GM12878 (cell line): ENCODE results near the gene MALT1. TPM values are rescaled to one million over a fixed set of nuclear protein-coding genes. Genes with fewer than 3 reads are reported as not detected.

ENCODE experiments used
- ATAC-seq: fragments of 200-7000 bp; cut with Tn5 transposase; 3 replicates; pipeline ENCODE4 v1.9.1; 2020; ENCODE audit warnings: mild to moderate bottlenecking, moderate library complexity
- BruUV-seq: library from RNA; stranded (reverse); fragments of 400-500 nt; replicated peaks from 2 replicates; lab custom pipeline; 2021; lab: Mats Ljungman, UMichigan
- CTCF ChIA-PET: fragments of 300-600 bp; sonication (Branson Sonifier 250); formaldehyde crosslinking; extraction: SDS; loops from one replicate; lab custom pipeline; 2021; ENCODE audit warnings: inconsistent platforms; lab: Yijun Ruan, JAX
- POLR2A ChIA-PET: fragments of 350-600 bp; formaldehyde crosslinking; extraction: SDS; loops from one replicate; lab custom pipeline; 2021; ENCODE audit warnings: inconsistent platforms; lab: Charles Lee
- RAD21 ChIA-PET: fragments of 300-600 bp; sonication (Branson Sonifier 250); formaldehyde crosslinking; loops from one replicate; lab custom pipeline; 2023; ENCODE audit warnings: antibody characterized with exemption; ENCODE audit not compliant: unreplicated experiment; lab: Charles Lee
- SMC1A ChIA-PET: fragments of 300-600 bp; sonication (Branson Sonifier 250); formaldehyde crosslinking; loops from one replicate; lab custom pipeline; 2023; ENCODE audit not compliant: unreplicated experiment, uncharacterized antibody; lab: Charles Lee
- DNase-seq: peaks from one replicate; pipeline ENCODE4 v3.0.0-alpha.2; 2011; ENCODE audit warnings: low read depth, low spot score
- FAIRE-seq: peaks from 3 replicates; lab custom pipeline; 2011; peaks lifted over from hg19 to GRCh38; lab: Jason Lieb, UNC
- H2AFZ ChIP-seq: 2 replicates; pipeline ENCODE4 v1.6.0; 2011; ENCODE audit warnings: low read depth, low read length, control low read depth; ENCODE audit not compliant: control insufficient read depth
- H3K27ac ChIP-seq: 2 replicates; pipeline ENCODE4 v1.5.1; 2011; ENCODE audit warnings: control low read depth; ENCODE audit not compliant: control insufficient read depth, insufficient read depth
- H3K27me3 ChIP-seq, 2 experiments: replicated peaks in 1 of 2; 2 replicates each; pipeline versions ENCODE4 v1.6.0 to v1.6.1; 2011; ENCODE audit warnings: low read length in 1 of 2; ENCODE audit not compliant: control insufficient read depth in 2 of 2, insufficient read depth in 2 of 2
- H3K36me3 ChIP-seq, 2 experiments: 2 replicates each; pipeline ENCODE4 v1.5.1; 2011; ENCODE audit warnings: low read length in 1 of 2; ENCODE audit not compliant: control insufficient read depth in 2 of 2, insufficient read depth in 2 of 2
- H3K4me1 ChIP-seq: 2 replicates; pipeline ENCODE4 v1.6.1; 2011; ENCODE audit warnings: mild to moderate bottlenecking, low read length, moderate library complexity, mixed read lengths; ENCODE audit not compliant: control insufficient read depth, insufficient read depth
- H3K4me2 ChIP-seq: 2 replicates; pipeline ENCODE4 v1.6.0; 2011; ENCODE audit warnings: control low read depth; ENCODE audit not compliant: control insufficient read depth, insufficient read depth
- H3K4me3 ChIP-seq: fragments of 200-600 bp; sonication (generic); 2 replicates; pipeline ENCODE4 v1.5.1; 2016
- H3K79me2 ChIP-seq: 2 replicates; pipeline ENCODE4 v1.6.0; 2011; ENCODE audit warnings: low read length; ENCODE audit not compliant: control insufficient read depth, insufficient read depth
- H3K9ac ChIP-seq: 2 replicates; pipeline ENCODE4 v1.8.0; 2011; ENCODE audit warnings: low read length, control low read depth, mixed read lengths; ENCODE audit not compliant: control insufficient read depth, insufficient read depth
- H3K9me3 ChIP-seq: replicated peaks from 3 replicates; pipeline ENCODE4 v1.5.1; 2011; ENCODE audit warnings: mild to moderate bottlenecking, low read length; ENCODE audit not compliant: control insufficient read depth, insufficient read depth
- H4K20me1 ChIP-seq: 2 replicates; pipeline ENCODE4 v1.6.0; 2011; ENCODE audit not compliant: control insufficient read depth, insufficient read depth
- BACH1 ChIP-seq: fragments of 450-650 bp; IDR thresholded peaks from 2 replicates; pipeline ENCODE4 v1.6.1; 2017; ENCODE audit warnings: mild to moderate bottlenecking, borderline replicate concordance
- CBX3 ChIP-seq: fragments of 200-600 bp; sonication (generic); IDR thresholded peaks from 2 replicates; pipeline ENCODE4 v1.6.1; 2016; ENCODE audit warnings: low read depth, borderline replicate concordance
- CBX5 ChIP-seq: sonication (generic); IDR thresholded peaks from 2 replicates; pipeline ENCODE4 v1.6.1; 2016; ENCODE audit warnings: low read depth, moderate library complexity, mild to moderate bottlenecking, inconsistent platforms
- CEBPB ChIP-seq, 2 experiments: fragments of 150-350 bp in 1 of 2; IDR thresholded peaks; 2 replicates each; pipeline ENCODE4 v1.6.1; 2012 to 2014; ENCODE audit warnings: low read depth in 2 of 2, low read length in 2 of 2, borderline replicate concordance in 1 of 2, inconsistent platforms in 1 of 2
- ETV6 ChIP-seq, 2 experiments: fragments of 450-650 bp in 1 of 2; IDR thresholded peaks in 1 of 2; conservative IDR thresholded peaks in 1 of 2; 2 replicates each; pipeline ENCODE4 v1.6.1; 2014; ENCODE audit warnings: antibody characterized with exemption in 1 of 2, borderline replicate concordance in 1 of 2, low read depth in 1 of 2, mild to moderate bottlenecking in 1 of 2, moderate library complexity in 1 of 2
- HCFC1 ChIP-seq: fragments of 150-350 bp; IDR thresholded peaks from 2 replicates; pipeline ENCODE4 v1.6.1; 2014; ENCODE audit warnings: low read length
- MTA3 ChIP-seq: IDR thresholded peaks from 2 replicates; pipeline ENCODE4 v1.6.1; 2012; ENCODE audit warnings: low read length, inconsistent platforms, borderline replicate concordance
- NFYB ChIP-seq: IDR thresholded peaks from 2 replicates; pipeline ENCODE4 v1.6.1; 2011; ENCODE audit warnings: low read depth, mild to moderate bottlenecking, low read length, improper control_type of control experiment, moderate library complexity; ENCODE audit not compliant: insufficient read depth
- RCOR1 ChIP-seq: conservative IDR thresholded peaks from 2 replicates; pipeline ENCODE4 v1.6.1; 2012; ENCODE audit warnings: low read depth, low read length, improper control_type of control experiment
- TAF1 ChIP-seq: IDR thresholded peaks from 2 replicates; pipeline ENCODE4 v1.6.1; 2011; ENCODE audit warnings: mild to moderate bottlenecking, low read depth, low read length, borderline replicate concordance
- WRNIP1 ChIP-seq: IDR thresholded peaks from 2 replicates; pipeline ENCODE4 v1.6.1; 2011; ENCODE audit warnings: low read depth, low read length, improper control_type of control experiment, borderline replicate concordance
- WGBS: methylation state at CpG from one replicate; pipeline ENCODE4 v1.1.6; 2016; ENCODE audit warnings: low lambda C conversion rate; ENCODE audit not compliant: insufficient replicate concordance, insufficient coverage; ENCODE audit errors: missing lambda C conversion rate; 5-methylcytosine and 5-hydroxymethylcytosine counted together
- in situ Hi-C: fragments of 300-500 bp; cut with MboI; formaldehyde crosslinking; loops from 9 replicates; pipeline ENCODE4 v1.14.3; 2018; ENCODE audit warnings: mixed read lengths
- intact Hi-C: fragments of 100-400 bp; cut with micrococcal nuclease; formaldehyde crosslinking; loops from one replicate; pipeline ENCODE4 v1.14.2; 2022; ENCODE audit not compliant: unreplicated experiment
- polyA plus RNA-seq, 11 experiments: library from polyadenylated mRNA; depleted of rRNA in 4 of 11; unstranded in 6 of 11; stranded (reverse) in 5 of 11; fragments of >200 nt; fragmentation: Nextera tagmentation in 4 of 11; fragmentation: Illumina TruSeq in 1 of 11; extraction: Ambion mirVana in 4 of 11; extraction: Trizol in 1 of 11; gene quantifications; 1 replicate in 1 of 11; 2 replicates in 10 of 11; pipeline versions ENCODE4 v1.2.1 to v1.2.3, GENCODE V29; 2011 to 2016; ENCODE audit warnings: inconsistent platforms in 2 of 11, missing spikeins in 2 of 11, low read depth in 1 of 11
- total RNA-seq, 4 experiments: library from RNA; depleted of rRNA in 3 of 4; stranded (reverse); fragments of >200 nt in 3 of 4; fragmentation: Illumina TruSeq in 1 of 4; extraction: Trizol in 1 of 4; gene quantifications; 2 replicates each; pipeline versions ENCODE4 v1.2.1 to v1.2.3, GENCODE V29; 2013 to 2021
- TF ChIP-seq, protein P1 (sequence below): fragments of 450-650 bp; formaldehyde crosslinking; IDR thresholded peaks from 2 replicates; pipeline ENCODE4 v1.4.0; 2022; ENCODE audit warnings: mild to moderate bottlenecking, moderate library complexity

MALT1 gene
- total and polyA plus RNA-seq, 10 of the 15 experiments (the other 5 are each of a cell fraction or from before 2014, with no cell fraction given), result 17.6 to 126 (median 45.4) TPM

DNA sequence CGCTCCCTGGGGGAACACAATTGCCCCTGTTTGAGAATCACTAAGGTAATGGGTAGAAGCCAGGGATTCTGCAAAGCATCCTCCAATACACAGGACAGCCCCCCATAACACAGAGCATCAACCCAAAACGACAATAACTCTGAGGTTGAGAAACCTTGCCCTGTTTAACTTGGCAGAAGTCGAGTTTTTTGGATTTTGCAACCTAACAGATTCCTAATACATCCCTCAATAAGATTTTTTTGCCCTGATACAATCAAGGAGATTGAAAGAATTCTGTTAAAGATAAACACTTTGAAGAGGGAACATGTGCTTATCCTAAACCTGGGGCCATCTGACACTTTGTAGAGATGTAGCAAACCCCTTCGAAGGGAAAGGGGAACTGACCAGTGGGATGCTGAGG, 100.9 kb downstream of the MALT1 start:
- Histone ChIP-seq H3K9me3 (no peaks in the 10 kb centered on the region), H3K36me3 (no peaks in the 10 kb centered on the region), H3K27ac (no peak overlapping the region), H4K20me1 (no peaks in the 10 kb centered on the region), H3K27me3 (no peaks in the 10 kb centered on the region), H3K4me2 (no peak overlapping the region), H2AFZ (no peak overlapping the region), H3K4me3 (no peak overlapping the region), H3K4me1 (peaks cover 6% of the 10 kb centered on the region; the same call in 1 of the 2 replicates), H3K79me2 (no peaks in the 10 kb centered on the region), H3K9ac (no peak overlapping the region)
- 17% methylated on average over 4 of the region's 4 CpGs for WGBS
- in situ Hi-C loops, result no loop called here
- DNase-seq, result no peak
- RAD21 ChIA-PET, result no interaction called here
- no peak for FAIRE-seq
- CTCF ChIA-PET, result interaction anchor here (1.2 to 17.9 kb wide), 2 partner anchors 9 to 297 kb away, joined by 3 to 265 read pairs; no protein-coding TSS in a partner anchor
- intact Hi-C loops, result no loop called here
- SMC1A ChIA-PET, result interaction anchor here (0.8 to 12.0 kb wide), 5 partner anchors 9 to 298 kb away, joined by 3 to 71 read pairs (median 4); no protein-coding TSS in a partner anchor
- ATAC-seq, result no peak
- TF ChIP-seq CBX5 (no peak), BACH1 (no peak), WRNIP1 (no peak)
- POLR2A ChIA-PET, result interaction anchor here (0.6 kb wide), 1 partner anchor 935 kb away, joined by 4 read pairs; no protein-coding TSS in a partner anchor
- no TSS peak for BruUV-seq

DNA sequence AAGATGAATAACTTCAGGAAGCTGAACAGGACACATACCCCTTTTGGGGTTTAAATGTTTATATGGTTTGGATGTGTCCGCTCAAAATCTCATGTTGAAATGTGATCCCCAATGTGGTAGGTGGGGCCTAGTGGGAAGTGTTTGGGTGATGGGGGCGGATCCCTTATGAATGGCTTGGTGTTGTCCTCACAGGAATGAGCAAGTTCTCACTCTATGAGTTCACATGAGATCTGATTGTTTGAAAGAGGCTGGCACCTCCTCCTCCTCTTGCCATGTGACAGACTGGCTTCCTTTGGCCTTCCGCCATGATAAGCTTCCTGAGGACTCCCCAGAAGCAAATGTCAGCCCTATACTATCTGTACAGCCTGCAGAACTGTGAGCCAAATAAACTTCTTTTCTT, 104.8 kb downstream of the MALT1 start:
- no peak overlapping the region for H3K4me2 ChIP-seq
- no peaks in the 10 kb centered on the region for H4K20me1 ChIP-seq
- WGBS, result 79% methylated on average over 3 of the region's 3 CpGs
- intact Hi-C loops (no loop called here), in situ Hi-C loops (no loop called here)
- no peaks in the 10 kb centered on the region for H3K27me3 ChIP-seq
- FAIRE-seq, result no peak
- no peaks in the 10 kb centered on the region for H3K36me3 ChIP-seq
- H3K9ac ChIP-seq, result no peak overlapping the region
- no peaks in the 10 kb centered on the region for H3K79me2 ChIP-seq
- H2AFZ ChIP-seq, result no peak overlapping the region
- RAD21 ChIA-PET, result interaction anchor here (0.6 to 1.5 kb wide), 2 partner anchors 294 to 626 kb away, joined by 4 read pairs; no protein-coding TSS in a partner anchor
- POLR2A ChIA-PET, result no interaction called here
- DNase-seq, result no peak
- no peak overlapping the region for H3K4me3 ChIP-seq
- no peak overlapping the region for H3K27ac ChIP-seq
- CTCF ChIA-PET, result interaction anchor here (0.6 to 17.9 kb wide), 3 partner anchors 285 to 355 kb away, joined by 6 to 265 read pairs (median 118); no protein-coding TSS in a partner anchor
- no peak for ATAC-seq
- no TSS peak for BruUV-seq
- SMC1A ChIA-PET, result interaction anchor here (1.2 to 12.0 kb wide), 3 partner anchors 12 to 294 kb away, joined by 4 to 71 read pairs (median 6); no protein-coding TSS in a partner anchor
- H3K4me1 ChIP-seq, result no peaks in the 10 kb centered on the region
- H3K9me3 ChIP-seq, result no peaks in the 10 kb centered on the region
- TF ChIP-seq, protein P1, sequence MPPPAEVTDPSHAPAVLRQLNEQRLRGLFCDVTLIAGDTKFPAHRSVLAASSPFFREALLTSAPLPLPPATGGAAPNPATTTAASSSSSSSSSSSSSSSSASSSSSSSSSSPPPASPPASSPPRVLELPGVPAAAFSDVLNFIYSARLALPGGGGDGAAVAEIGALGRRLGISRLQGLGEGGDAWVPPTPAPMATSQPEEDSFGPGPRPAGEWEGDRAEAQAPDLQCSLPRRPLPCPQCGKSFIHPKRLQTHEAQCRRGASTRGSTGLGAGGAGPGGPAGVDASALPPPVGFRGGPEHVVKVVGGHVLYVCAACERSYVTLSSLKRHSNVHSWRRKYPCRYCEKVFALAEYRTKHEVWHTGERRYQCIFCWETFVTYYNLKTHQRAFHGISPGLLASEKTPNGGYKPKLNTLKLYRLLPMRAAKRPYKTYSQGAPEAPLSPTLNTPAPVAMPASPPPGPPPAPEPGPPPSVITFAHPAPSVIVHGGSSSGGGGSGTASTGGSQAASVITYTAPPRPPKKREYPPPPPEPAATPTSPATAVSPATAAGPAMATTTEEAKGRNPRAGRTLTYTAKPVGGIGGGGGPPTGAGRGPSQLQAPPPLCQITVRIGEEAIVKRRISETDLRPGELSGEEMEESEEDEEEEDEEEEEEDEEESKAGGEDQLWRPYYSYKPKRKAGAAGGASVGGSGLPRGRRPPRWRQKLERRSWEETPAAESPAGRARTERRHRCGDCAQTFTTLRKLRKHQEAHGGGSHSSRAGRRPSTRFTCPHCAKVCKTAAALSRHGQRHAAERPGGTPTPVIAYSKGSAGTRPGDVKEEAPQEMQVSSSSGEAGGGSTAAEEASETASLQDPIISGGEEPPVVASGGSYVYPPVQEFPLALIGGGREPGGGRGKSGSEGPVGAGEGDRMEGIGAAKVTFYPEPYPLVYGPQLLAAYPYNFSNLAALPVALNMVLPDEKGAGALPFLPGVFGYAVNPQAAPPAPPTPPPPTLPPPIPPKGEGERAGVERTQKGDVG (CRISPR knock-in tag), result no peak
- no peak for TF ChIP-seq NFYB
- TF ChIP-seq TAF1, result no peak
- no peak for TF ChIP-seq CBX3
- no peak for TF ChIP-seq MTA3
- no peak for TF ChIP-seq RCOR1
- no peak for TF ChIP-seq ETV6 (conservative IDR thresholded peaks at IDR 0.05 in 1 of 2, IDR thresholded peaks at IDR 0.05 in 1 of 2; ENCODE audit: borderline replicate concordance in 1 of 2, low read depth in 1 of 2)
- TF ChIP-seq HCFC1, result no peak
- TF ChIP-seq CEBPB (IDR thresholded peaks at IDR 0.05; ENCODE audit: borderline replicate concordance in 1 of 2, low read depth in 2 of 2, low read length in 2 of 2), result no peak
